HG03064 (cell line): ENCODE results near the gene CDH26.

Experiments used
- ATAC-seq: cut with Tn5 transposase; IDR thresholded peaks from one replicate; pipeline ENCODE4 v1.9.1; 2021; ENCODE audit warnings: low read depth; ENCODE audit not compliant: unreplicated experiment

Gene CDH26

GRCh38 chr20:60010689-60011458, 52.7 kb downstream of the CDH26 start:
- ATAC-seq = no peak

- no peak for ATAC-seq
Measured at GRCh38 chr20:60011512-60012507, 53.6 kb downstream of the CDH26 start.

- ATAC-seq = no peak
Measured at GRCh38 chr20:60013296-60014139, 55.3 kb downstream of the CDH26 start.

GRCh38 chr20:60016406-60016805, 58.2 kb downstream of the CDH26 start:
- no peak for ATAC-seq

- no peak for ATAC-seq
Measured at GRCh38 chr20:60020251-60020650, 62.0 kb downstream of the CDH26 start.

GRCh38 chr20:60021104-60021503, 62.9 kb downstream of the CDH26 start:
- no peak for ATAC-seq

- ATAC-seq = no peak
Measured at GRCh38 chr20:60022849-60023248, 64.6 kb downstream of the CDH26 start.

- no peak for ATAC-seq
Measured at GRCh38 chr20:60024245-60024644, 66.0 kb downstream of the CDH26 start.

- no peak for ATAC-seq
Measured at GRCh38 chr20:60024801-60025200, 66.6 kb downstream of the CDH26 start.

- ATAC-seq = no peak
Measured at GRCh38 chr20:60026010-60026409, 67.8 kb downstream of the CDH26 start.

GRCh38 chr20:60030471-60030870, 72.2 kb downstream of the CDH26 start:
- ATAC-seq = no peak

GRCh38 chr20:60031107-60031506, 72.9 kb downstream of the CDH26 start:
- ATAC-seq = no peak

- no peak for ATAC-seq
Measured at GRCh38 chr20:60034231-60035110, 76.2 kb downstream of the CDH26 start.

GRCh38 chr20:60035486-60035885, 77.3 kb downstream of the CDH26 start:
- ATAC-seq = no peak

GRCh38 chr20:60036346-60036745, 78.1 kb downstream of the CDH26 start:
- no peak for ATAC-seq

GRCh38 chr20:60036746-60037499, 78.7 kb downstream of the CDH26 start:
- no peak for ATAC-seq

GRCh38 chr20:60038400-60039008, 80.3 kb downstream of the CDH26 start:
- ATAC-seq = no peak

GRCh38 chr20:60039526-60039925, 81.3 kb downstream of the CDH26 start:
- ATAC-seq = no peak
